Gastroesophageal sphincter (tissue), 3 donors: ENCODE measurements around the gene UBR4.

Source experiments
- POLR2A ChIP-seq, 2 donors: fragments of 450-650 bp; IDR thresholded peaks; one replicate each; pipeline ENCODE4 v1.6.1; 2017; ENCODE audit warnings: antibody characterized with exemption in 2 of 2, mild to moderate bottlenecking in 2 of 2, moderate library complexity in 1 of 2
- POLR2AphosphoS5 ChIP-seq: sonication (generic); formaldehyde crosslinking; IDR thresholded peaks from one replicate; pipeline ENCODE4 v1.6.1; 2017; ENCODE audit warnings: antibody characterized with exemption
- TF ChIP-seq, protein P1 (sequence below), 4 experiments: fragments of 200-600 bp in 2 of 4; fragments of 450-650 bp in 2 of 4; sonication (generic) in 1 of 4; IDR thresholded peaks; one replicate each; pipeline ENCODE4 v1.5.1; 2017 to 2019; ENCODE audit warnings: antibody characterized with exemption in 4 of 4, mild to moderate bottlenecking in 2 of 4, moderate library complexity in 2 of 4

DNA sequence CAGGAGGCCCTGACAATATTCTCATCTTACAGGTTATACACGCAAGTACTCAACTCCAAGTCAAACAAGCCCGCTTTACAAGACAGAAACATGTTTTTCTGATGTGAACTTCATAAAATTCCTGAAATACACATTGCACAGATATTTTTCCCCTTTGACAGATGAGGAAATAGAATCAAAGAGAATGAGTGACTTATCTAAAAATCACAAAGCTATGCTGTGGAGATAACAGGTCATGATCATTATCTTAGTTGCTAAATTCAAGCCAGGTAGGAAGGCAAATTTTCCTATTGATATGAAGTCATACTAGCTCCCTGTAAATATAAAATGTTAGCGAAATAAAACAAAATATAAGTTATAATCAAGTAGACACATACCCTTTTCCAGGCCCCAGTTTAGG, 18.3 kb downstream of the UBR4 start:
- TF ChIP-seq, protein P1, sequence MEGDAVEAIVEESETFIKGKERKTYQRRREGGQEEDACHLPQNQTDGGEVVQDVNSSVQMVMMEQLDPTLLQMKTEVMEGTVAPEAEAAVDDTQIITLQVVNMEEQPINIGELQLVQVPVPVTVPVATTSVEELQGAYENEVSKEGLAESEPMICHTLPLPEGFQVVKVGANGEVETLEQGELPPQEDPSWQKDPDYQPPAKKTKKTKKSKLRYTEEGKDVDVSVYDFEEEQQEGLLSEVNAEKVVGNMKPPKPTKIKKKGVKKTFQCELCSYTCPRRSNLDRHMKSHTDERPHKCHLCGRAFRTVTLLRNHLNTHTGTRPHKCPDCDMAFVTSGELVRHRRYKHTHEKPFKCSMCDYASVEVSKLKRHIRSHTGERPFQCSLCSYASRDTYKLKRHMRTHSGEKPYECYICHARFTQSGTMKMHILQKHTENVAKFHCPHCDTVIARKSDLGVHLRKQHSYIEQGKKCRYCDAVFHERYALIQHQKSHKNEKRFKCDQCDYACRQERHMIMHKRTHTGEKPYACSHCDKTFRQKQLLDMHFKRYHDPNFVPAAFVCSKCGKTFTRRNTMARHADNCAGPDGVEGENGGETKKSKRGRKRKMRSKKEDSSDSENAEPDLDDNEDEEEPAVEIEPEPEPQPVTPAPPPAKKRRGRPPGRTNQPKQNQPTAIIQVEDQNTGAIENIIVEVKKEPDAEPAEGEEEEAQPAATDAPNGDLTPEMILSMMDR (IDR thresholded peaks at IDR 0.05): no peak
- no peak for TF ChIP-seq POLR2A (IDR thresholded peaks at IDR 0.05)
- TF ChIP-seq POLR2AphosphoS5: no peak
